HG02943 (cell line): Measurements from ENCODE around the gene TTC4.

Source experiments
- ATAC-seq: cut with Tn5 transposase; IDR thresholded peaks from one replicate; pipeline ENCODE4 v1.9.1; 2021; ENCODE audit warnings: mild to moderate bottlenecking, low read depth, moderate library complexity; ENCODE audit not compliant: unreplicated experiment

TTC4 gene

GRCh38 chr1:54701996-54702395 lies 13.7 kb upstream of the TTC4 start:
- no peak for ATAC-seq

- ATAC-seq, result no peak
Observed at GRCh38 chr1:54703471-54703870, 12.2 kb upstream of the TTC4 start.

- no peak for ATAC-seq
Observed at GRCh38 chr1:54705153-54705552, 10.5 kb upstream of the TTC4 start.

GRCh38 chr1:54706419-54706818 lies 9.2 kb upstream of the TTC4 start:
- ATAC-seq, result no peak

- ATAC-seq, result no peak
Observed at GRCh38 chr1:54708385-54708784, 7.3 kb upstream of the TTC4 start.

- ATAC-seq, result no peak
Observed at GRCh38 chr1:54709547-54710292, 5.9 kb upstream of the TTC4 start.

- ATAC-seq, result no peak
Observed at GRCh38 chr1:54710434-54710833, 5.2 kb upstream of the TTC4 start.

- no peak for ATAC-seq
Observed at GRCh38 chr1:54710841-54711240, 4.8 kb upstream of the TTC4 start.

GRCh38 chr1:54711536-54711935 lies 4.1 kb upstream of the TTC4 start:
- ATAC-seq, result no peak

- no peak for ATAC-seq
Observed at GRCh38 chr1:54714881-54715492, 674 bp upstream of the TTC4 start.

- no peak for ATAC-seq
Observed at GRCh38 chr1:54716299-54717047, 812 bp downstream of the TTC4 start.

GRCh38 chr1:54721719-54722118 lies 6.1 kb downstream of the TTC4 start:
- no peak for ATAC-seq

GRCh38 chr1:54723985-54724384 lies 8.3 kb downstream of the TTC4 start:
- no peak for ATAC-seq

GRCh38 chr1:54724771-54725170 lies 9.1 kb downstream of the TTC4 start:
- ATAC-seq, result no peak

- no peak for ATAC-seq
Observed at GRCh38 chr1:54728027-54728426, 12.4 kb downstream of the TTC4 start.

GRCh38 chr1:54736685-54737084 lies 21.0 kb downstream of the TTC4 start:
- ATAC-seq, result no peak

- no peak for ATAC-seq
Observed at GRCh38 chr1:54738244-54738643, 22.6 kb downstream of the TTC4 start.

- no peak for ATAC-seq
Observed at GRCh38 chr1:54741531-54741930, 25.9 kb downstream of the TTC4 start.

- no peak for ATAC-seq
Observed at GRCh38 chr1:54742282-54742681, 26.6 kb downstream of the TTC4 start.

GRCh38 chr1:54743416-54744226 lies 28.0 kb downstream of the TTC4 start:
- ATAC-seq, result no peak

- no peak for ATAC-seq
Observed at GRCh38 chr1:54744696-54745095, 29.0 kb downstream of the TTC4 start.
